NCI-H1417 (cell line): ENCODE measurements around the gene NUTM2B.
"Not testable (repeated sequence)": the region's sequence is repeated elsewhere in the genome, so short reads cannot be mapped to it uniquely, and the experiment has no call there.

ENCODE experiments used
- DNase-seq, 3 experiments: peaks; one replicate each; lab custom pipeline; 2025; lab: John Stamatoyannopoulos, UW

The NUTM2B gene

DNA sequence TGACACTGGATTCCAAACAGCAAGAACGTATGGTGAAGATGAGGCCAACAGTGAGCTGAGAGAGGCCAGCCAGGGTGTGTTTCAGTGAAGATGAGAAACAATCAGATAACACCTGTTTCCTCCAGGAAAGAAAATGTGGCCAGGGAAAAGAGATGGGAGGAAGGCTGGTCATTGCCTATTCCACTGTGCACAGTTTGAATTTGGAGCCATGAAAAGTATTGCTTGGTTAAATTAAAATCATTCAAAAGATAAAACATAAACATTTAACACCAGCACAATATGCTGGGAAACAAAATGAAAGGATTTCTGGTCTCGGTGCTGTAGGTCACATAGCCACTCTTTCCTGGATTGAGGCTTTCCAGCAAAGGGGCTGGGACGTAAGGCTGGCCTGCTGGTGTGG, at the start of gene NUTM2B:
TSS of gene NUTM2B (plus strand) at position 301 of the 400 bp plus-strand sequence. CDS start 383 bp downstream, outside the sequence.
- DNase-seq, result not testable (repeated sequence)

DNA sequence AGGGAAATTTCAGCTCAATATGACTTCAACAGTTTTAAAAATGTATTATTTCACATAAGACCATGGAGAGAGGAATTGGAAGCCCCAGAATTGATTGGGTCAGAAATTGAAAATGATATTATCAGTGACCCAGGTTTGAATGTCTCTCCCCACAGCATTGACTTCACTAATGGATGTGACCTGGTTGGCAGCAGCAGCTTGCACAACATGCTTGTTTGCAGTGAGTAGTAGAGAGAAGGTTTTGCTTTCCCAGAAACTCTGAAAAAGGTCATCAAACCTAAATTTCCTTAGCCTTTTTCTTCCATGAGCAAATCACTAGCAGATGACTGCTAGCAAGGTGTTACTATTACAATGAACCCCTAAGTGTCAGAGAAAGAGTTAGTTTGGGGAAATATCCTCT, 39.7 kb upstream of the NUTM2B start:
- DNase-seq, result not testable (repeated sequence)

- not testable (repeated sequence) for DNase-seq
These were observed 38.3 kb upstream of the NUTM2B start for GRCh38 chr10:79664686-79665085.

GRCh38 chr10:79669248-79669788, 33.7 kb upstream of the NUTM2B start:
- DNase-seq, result not testable (repeated sequence)

DNA sequence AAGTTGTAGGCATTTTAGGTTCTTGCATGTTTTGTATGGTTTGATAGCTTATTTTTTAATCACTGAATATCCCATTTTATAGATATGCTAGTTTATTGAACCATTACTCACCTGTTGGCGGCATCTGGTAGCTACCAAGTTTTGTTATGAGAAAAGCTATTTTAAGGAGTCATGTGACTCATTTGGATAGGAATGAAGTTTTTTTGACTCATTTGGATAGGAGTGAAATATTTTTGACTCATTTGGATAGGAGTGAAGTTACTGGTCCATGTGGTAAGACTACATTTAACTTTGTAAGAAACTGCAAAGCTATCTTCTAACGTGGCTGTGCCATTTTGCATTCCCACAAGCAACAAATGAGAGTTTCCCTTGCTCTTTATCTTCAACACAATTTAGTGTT, 28.1 kb upstream of the NUTM2B start:
- not testable (repeated sequence) for DNase-seq

DNA sequence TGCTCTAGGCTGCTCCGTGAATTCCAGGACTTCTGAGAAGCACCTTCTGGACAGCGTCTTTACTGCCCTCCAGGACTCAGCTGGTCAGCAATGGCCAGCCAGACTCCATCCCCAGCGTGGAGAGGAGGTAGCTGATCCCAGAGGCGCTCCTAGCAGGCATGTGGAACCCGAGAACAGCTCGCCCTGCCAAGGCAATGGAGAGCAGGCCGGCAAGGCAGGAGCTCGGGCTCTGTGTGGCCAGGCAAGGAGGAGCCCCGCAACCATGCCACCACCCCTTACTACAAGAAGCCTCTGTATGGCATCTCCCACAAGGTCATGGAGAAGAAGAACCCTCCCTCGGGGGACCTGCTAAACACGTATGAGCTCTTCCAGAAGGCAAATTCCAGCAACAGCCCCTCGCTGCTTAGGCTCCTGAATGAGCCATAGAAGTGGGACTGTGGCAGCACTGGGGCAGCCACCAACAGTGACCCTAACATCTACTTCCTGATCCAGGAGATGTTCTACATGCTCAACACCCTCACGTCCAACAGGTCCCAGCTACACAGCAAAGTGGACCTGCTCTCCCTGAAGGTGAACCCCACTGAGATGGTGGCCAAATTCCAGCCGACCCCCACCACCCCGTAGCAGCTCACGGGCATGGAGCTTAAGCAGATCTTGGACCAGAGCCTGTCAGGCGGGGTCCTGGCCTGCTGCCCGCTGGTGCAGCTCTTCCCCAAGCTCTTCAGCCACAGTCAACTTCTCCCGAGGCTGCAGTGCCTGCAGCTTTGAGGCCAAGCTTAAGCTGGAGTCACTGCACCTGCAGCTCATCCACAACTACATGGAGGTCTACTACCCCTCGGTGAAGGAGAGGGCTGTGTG, 19.8 kb upstream of the NUTM2B start:
- DNase-seq, result not testable (repeated sequence)

DNA sequence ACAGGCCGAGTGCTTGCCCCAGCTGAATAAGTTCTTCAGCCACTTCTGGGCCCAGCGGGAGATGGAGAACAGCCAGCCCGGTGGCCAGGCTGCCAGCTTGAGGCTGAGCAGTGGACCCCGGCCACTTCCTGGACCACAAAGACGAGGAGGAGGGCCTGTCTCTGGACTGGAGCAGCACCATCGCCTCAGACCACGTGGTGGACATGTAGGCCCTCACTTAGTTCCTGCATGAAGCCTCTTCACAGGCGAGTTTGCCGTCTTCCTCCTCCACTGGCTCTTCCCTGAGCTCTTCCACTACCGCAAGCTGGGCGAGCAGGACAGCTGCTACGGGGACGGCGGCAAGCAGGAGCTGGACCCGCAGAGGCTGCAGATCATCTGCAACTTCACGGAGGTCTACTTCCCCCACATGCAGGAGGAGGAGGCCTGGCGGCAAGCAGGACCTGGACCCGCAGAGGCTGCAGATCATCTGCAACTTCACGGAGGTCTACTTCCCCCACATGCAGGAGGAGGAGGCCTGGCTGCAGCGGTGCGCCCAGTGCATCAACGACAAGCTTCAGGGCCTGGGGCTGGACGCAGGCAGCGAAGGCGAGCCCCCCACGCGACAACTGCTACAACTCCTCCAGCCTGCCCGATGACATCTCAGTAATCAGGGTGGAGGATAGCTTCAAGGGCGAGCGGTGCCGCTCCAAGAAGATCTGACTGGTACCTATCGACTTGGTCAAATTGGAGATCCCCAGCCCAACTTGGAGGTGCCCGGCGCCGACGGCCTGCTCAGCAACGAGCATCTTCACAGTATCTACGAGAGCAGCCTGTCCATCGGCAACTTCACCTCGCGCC, 18.9 kb upstream of the NUTM2B start:
- DNase-seq, result not testable (repeated sequence)

DNA sequence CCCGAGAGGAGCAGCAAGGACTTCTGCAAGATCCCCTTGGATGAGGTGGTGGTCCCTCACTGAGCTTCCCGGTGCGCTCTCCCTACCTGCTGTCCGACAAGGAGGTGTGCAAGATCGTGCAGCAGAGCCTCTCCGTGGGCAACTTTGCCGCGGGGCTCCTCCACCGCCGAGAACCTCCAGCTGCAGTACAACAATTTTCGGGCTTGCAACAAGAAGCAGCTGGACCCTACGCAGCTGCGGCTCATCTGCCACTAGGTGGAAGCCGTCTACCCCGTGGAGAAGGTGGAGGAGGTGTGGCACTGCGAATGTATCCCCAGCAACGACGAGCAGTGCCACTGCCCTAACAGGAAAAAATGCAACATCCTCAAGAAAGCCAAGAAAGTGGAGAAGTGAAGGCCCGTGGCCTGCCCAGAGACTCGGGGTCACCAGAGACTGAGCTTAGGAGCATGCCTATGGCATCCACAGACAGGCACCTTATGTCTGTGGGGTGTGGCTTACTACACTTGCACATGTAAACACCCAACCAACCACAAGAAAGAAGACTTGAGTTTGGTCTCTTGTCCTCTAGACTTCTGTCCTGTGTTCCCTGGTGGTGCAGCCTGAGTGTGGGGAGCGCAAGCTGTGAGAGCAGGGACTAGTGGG, 17.9 kb upstream of the NUTM2B start:
- peak in 2 of 3 experiments; percentile 8 to 21 for DNase-seq

- DNase-seq, result not testable (repeated sequence)
These were observed 16.4 kb upstream of the NUTM2B start for GRCh38 chr10:79686595-79686994.

- DNase-seq, result not testable (repeated sequence)
These were observed 15.4 kb upstream of the NUTM2B start for GRCh38 chr10:79687406-79688150.

DNA sequence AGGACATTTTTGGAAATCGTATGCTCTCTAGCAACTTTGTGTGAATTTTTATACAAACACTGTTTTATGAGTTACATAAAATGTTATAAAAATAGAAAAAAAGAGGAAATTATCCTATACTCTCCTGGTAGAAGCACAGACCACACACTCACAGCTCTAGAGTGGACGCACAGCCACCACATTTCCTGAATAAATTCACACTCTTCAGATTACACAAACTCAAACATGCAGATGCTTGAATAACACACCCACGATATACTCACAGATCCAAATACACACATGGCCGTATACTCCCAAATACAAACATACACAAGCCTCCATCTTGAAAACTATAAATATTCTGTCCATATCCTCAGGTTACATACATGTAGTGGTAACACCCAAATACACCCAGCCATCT, 14.2 kb upstream of the NUTM2B start:
- DNase-seq, result not testable (repeated sequence)

DNA sequence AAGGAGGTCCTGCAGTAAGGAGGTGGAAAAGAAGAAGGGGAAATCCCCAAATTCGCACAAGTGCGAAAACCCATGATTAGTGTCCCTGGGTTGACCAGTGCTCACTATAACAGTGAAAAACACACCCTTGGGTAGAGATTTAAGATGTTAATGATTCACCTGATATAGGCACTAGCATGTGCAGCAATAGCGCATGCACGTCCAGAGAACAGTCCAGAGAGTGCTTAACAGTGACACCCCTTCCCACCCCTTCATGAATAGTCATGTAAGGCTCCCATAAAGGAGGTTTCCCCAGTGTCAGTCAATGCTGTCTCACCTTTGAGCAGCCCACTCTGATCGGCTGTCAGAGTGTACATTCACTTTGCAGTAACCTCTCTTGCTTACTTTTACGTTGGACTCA, 6.4 kb upstream of the NUTM2B start:
- DNase-seq, result not testable (repeated sequence)

GRCh38 chr10:79697141-79697540, 5.9 kb upstream of the NUTM2B start:
- DNase-seq, result not testable (repeated sequence)

DNA sequence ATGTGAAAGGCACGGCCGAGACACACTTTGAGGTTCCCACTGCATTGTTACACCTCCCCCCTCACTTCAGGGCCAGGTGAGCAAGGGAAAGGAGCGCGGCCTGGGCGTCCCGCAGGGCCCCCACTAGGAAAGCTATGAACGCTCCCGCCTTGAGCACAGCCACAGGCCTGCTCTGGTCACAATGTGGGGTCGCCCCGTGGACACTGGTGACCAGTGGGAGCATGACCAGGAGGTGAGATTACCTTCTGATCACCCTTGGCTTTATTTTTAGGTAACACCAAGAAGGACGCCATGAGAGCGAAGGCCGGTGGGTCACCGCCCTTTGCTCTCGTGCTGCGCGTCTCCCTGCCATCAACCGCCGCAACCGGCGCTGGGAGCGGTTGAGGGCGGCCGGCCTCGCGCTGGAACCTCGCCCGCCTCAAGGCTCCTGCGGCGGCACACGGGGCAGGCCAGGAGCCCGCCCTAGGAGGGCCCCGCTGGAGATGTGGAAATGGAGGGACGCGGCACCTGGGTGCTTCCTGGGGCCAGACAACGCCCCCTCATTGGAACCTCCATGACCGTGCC, 2.6 kb upstream of the NUTM2B start:
- DNase-seq, result not testable (repeated sequence)

GRCh38 chr10:79707017-79707416, 4.0 kb downstream of the NUTM2B start:
- DNase-seq, result not testable (repeated sequence)

DNA sequence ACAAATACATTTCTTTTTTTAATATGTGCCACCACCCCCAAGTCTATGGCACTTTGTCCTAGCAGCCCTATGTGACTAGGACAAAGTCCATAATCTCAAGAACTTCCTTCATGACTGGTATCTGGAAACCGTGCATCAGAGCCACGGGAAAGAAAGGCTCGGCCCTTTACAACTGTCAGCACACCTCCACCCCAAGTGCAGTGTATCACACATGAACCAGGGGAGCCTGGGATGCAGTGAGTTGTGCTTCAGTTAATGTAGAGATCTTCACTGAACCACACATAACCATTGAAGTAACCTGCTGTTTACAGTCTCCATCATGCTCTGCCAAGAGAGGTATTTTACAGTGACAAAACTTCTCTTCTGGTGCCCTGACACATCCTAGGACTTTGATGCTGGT, 11.9 kb downstream of the NUTM2B start:
- not testable (repeated sequence) for DNase-seq

- not testable (repeated sequence) for DNase-seq
These were observed 14.0 kb downstream of the NUTM2B start for GRCh38 chr10:79716917-79717579.

GRCh38 chr10:79720000-79720399, 17.0 kb downstream of the NUTM2B start:
- DNase-seq, result not testable (repeated sequence)

DNA sequence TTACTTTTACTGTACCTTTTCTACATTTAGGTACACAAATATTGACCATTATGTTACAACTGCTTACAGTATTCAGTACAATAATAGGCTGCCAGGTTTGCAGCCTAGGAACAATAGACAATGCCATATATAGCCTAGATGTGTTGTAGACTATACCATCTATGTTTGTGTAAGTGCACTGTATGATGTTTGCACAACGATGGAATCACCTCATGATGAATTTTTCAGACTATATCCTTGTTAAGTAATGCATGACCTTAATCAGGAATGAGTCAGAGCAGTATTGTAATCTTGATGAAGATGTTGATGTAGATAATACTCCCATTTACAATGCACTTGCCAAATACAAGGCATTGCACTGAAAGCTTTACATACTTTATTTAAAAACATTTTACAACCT, 23.6 kb downstream of the NUTM2B start:
- not testable (repeated sequence) for DNase-seq

DNA sequence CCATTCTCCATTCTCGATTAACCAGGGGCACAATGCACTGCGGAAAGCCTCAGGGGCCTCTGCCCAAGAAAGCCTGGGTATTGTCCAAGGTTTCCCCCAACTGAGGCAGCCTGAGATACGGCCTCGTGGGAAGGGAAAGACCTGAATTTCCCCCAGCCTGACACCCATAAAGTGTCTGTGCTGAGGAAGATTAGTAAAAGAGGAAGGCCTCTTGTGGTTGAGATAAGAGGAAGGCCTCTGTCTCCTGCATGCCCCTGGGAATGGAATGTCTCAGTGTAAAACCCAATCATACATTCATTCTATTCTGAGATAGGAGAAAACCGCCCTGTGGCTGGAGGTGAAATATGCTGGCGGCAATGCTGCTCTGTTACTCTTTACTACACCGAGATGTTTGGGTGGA, 41.8 kb downstream of the NUTM2B start:
- DNase-seq, result not testable (repeated sequence)
